Adipose tissue (tissue), 3 donors: Measurements from ENCODE around the gene COL9A2. TPM values are rescaled to one million over a fixed set of nuclear protein-coding genes. Genes with fewer than 3 reads are reported as not detected.
"Not testable (repeated sequence)": the region's sequence is repeated elsewhere in the genome, so short reads cannot be mapped to it uniquely, and the experiment has no call there.

ENCODE experiments used
- H3K27ac ChIP-seq: one replicate; pipeline ENCODE4 v1.5.1; 2013; ENCODE audit warnings: low read depth, low read length
- WGBS, 3 donors: extraction: QIAGEN DNeasy Blood & Tissue Kit; methylation state at CpG; one replicate each; pipeline ENCODE4 v1.1.7; 2013; 5-methylcytosine and 5-hydroxymethylcytosine counted together
- polyA plus RNA-seq, 3 donors: library from polyadenylated mRNA; stranded (reverse); fragments of 200-250 nt; gene quantifications; one replicate each; pipeline ENCODE4 v1.2.3, GENCODE V29; 2013
- donor health status: healthy with polysubstance abuse.
- donor health status: Bipolar disorder and iron deficiency.
- donor health status: healthy.

Gene COL9A2
- polyA plus RNA-seq, result 1 to 10 TPM in 2 of 3 donors, under 1 TPM in 1; 0.91 to 2.8 (median 1.0) TPM

DNA sequence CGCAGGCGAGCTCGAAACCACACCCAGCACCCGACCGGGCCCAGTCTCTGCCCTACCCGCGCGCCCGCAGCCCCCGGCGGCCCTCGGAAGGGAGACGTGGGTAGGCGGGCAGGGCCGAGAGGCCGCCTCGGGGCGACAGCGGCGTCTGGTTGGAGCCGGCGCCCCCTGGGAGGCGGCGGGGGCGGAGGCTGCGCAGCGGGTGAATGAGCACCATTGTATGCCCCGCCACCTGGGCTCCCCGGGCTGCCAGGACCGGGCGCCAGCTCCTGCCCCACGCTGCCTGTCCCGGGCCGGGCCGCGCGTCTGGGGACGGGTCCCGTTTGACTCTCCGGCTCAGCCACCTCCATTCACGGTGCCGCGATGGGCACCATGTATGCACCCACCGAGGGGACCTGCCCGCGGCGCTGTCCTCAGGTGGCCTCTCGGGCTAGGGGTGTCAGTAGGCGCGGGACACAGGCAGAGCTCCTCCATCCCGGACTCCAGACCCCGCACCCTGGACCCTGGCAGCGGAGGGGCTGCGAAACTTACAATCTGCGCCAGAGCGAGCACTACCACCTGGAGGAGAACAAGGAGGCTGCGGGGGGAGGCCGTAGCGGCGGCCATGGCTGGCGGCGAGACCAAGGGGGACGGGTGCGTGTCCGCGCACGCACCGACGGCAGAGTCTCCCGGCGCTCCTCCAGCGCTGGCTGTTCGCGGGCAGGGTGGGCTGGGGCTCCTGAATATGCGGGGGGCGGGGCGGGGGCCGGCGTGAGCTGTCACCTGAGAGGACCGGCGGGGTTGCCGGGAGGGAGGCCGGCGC, at the start of gene COL9A2:
Gene COL9A2 (minus strand): TSS at position 692 of the 799 bp plus-strand sequence. CDS start 89 bp downstream, at position 603.
- H3K27ac ChIP-seq, result no peak within 1 kb of the TSS
- 2 to 3% (median 2%) methylated on average over 59 to 84 of the region's 84 CpGs for WGBS, 3 donors

- 47 to 57% (median 52%) methylated on average over 2 of the region's 2 CpGs for WGBS, 3 donors
Observed at GRCh38 chr1:40363721-40364120, 46.6 kb upstream of the COL9A2 start.

DNA sequence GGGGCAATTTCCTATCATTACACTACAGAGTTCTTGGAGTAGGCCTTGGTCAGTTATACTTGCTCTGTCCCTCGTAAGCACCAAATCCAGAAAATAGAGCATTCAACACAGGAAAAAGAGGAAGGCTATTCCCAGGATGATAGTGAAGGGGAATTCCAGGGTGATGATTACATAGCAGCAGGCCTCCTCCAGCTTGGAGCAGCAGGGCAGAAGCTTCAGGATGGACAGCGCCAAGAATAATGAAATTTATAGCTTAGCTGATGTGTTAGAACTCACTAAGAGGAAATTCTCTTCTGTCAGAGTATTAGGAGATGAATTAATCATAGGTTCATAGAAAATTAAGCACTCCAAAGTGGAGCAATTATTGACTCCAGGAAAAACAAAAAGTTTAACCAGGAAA, 45.6 kb upstream of the COL9A2 start:
- WGBS, 3 donors, result 26 to 66% (median 36%) methylated on average over 2 of the region's 2 CpGs
- no peak overlapping the region for H3K27ac ChIP-seq

More at GRCh38 chr1:40363721-40364120, 46.6 kb upstream of the COL9A2 start:
- no peak overlapping the region for H3K27ac ChIP-seq

DNA sequence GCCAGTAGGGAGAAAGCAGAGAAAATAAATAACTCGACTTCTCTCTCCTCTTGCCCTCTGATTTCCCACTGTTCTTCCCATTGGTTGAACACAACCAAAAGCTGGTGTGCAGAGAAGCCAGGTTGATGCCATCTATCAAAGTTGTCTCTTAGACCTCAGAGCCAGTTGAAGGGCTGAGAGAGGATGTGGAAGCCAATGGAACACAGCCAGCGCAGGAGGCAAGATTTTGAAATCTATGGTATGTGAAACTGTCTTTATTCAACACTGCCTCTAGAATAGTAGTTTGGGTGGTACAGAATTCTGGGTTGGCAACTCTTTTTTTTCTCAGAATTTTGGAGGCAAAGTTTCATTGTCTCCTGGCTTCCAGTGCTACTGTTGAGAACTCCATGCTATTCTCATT, 45.1 kb upstream of the COL9A2 start:
- no peak overlapping the region for H3K27ac ChIP-seq
- 64 to 86% (median 84%) methylated on average over 2 of the region's 2 CpGs for WGBS, 3 donors

DNA sequence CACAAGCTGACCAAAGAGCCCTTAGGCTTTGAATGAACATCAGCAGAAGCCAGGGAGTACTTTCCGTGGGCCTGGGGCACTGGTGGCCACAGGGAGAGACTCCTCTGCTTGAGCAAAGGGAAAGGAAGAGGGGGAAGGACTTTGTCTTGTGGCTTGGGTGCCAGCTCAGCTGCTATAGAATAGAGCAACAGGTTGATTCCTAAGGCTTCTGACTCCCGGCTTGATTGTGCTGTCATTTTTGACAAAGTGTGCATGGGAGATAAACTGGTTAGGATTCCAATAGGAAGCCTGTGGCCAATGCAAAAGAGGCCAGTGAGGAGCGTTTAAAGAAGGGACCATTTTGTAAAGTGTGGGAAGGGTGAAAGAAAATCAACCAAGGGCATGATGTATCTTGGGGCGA, 44.6 kb upstream of the COL9A2 start:
- no peak overlapping the region for H3K27ac ChIP-seq
- WGBS, 3 donors, result 92 to 95% (median 94%) methylated on average over 4 of the region's 4 CpGs

DNA sequence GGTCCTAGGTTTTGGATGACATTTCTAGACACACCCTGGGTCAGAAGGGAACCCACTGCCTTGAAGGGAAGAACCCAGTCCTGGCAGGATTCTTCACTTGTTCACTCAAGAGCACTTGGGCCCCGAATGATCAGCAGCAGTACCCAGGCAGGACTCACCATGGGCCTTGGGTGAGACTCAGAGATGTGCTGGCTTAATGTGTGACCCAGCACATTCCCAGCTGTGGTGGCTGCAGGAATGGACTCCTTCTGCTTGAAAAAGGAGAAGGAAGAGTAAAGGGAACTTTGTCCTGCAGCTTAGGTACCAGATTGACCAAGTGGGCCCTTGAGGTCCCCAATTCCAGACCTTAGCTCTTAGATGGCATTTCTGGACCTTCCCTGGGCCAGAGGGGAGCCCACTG, 44.1 kb upstream of the COL9A2 start:
- no peak overlapping the region for H3K27ac ChIP-seq
- WGBS, 3 donors, result 88 to 97% (median 95%) methylated on average over 1 of the region's 1 CpG

GRCh38 chr1:40360631-40361030, 43.5 kb upstream of the COL9A2 start:
- no peak overlapping the region for H3K27ac ChIP-seq

DNA sequence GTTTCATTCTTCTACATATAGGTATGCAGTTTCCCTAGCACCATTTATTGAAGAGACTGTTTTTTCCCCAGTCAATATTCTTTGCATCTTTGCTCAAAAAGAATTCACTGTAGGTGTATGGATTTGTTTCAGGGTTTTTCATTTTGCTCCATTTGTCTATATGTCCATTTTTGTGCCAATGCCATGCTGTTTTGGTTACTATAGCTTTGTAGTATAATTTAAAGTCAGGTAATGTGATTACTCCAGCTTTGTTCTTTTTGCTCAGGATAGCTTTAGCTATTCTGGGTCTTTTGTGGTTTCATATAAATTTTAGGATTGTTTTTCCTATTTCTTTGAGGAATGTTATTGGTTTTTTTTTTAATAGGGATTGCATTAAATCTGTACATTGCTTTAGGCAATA, 40.5 kb upstream of the COL9A2 start:
- no peak overlapping the region for H3K27ac ChIP-seq

DNA sequence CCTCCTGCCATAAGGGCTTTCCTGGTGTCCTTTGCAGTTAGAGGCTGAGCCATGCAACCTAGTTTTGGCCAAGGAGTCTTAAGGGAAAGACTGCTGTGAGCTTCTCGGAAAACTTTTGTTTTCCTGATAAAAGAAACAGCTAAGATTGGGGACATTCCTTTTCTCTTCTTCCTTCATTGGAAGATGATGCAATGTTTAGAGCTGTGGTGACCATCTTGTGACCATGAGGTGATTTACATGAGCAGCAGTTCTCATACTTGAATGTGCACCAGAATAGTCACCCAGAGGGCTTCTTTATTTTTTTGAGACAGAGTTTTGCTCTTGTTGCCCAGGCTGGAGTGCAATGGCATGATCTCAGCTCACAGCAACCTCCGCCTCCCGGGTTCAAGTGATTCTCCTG, 36.0 kb upstream of the COL9A2 start:
- no peak overlapping the region for H3K27ac ChIP-seq
- 90 to 94% (median 92%) methylated on average over 3 of the region's 3 CpGs for WGBS, 3 donors

- WGBS, 3 donors, result 77 to 82% (median 81%) methylated on average over 3 of the region's 3 CpGs
- H3K27ac ChIP-seq, result no peak overlapping the region
Observed at GRCh38 chr1:40352126-40352525, 35.0 kb upstream of the COL9A2 start.

- no peak overlapping the region for H3K27ac ChIP-seq
- 79 to 86% (median 82%) methylated on average over 2 of the region's 2 CpGs for WGBS, 3 donors
Observed at GRCh38 chr1:40351124-40351523, 34.0 kb upstream of the COL9A2 start.

DNA sequence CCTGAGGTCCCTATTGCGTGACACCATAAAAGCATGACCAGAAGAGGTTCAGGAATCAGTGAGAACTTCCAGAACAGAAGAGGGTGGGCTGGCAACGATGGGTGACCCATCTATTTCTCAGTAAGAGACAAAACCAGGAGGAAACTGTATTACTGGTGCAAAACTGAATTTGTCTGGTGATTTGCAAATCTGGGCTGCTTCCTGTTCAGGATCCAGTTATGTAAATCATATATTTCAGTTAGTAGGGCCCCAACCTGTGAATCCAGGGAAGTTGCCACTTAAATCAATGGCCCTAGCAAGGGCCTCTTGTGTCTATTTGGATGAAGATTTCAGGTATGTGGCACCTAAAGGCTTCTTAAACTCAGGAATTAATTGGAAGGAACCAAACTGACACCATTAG, 33.3 kb upstream of the COL9A2 start:
- 75 to 77% (median 75%) methylated on average over 2 of the region's 2 CpGs for WGBS, 3 donors
- H3K27ac ChIP-seq, result no peak overlapping the region

DNA sequence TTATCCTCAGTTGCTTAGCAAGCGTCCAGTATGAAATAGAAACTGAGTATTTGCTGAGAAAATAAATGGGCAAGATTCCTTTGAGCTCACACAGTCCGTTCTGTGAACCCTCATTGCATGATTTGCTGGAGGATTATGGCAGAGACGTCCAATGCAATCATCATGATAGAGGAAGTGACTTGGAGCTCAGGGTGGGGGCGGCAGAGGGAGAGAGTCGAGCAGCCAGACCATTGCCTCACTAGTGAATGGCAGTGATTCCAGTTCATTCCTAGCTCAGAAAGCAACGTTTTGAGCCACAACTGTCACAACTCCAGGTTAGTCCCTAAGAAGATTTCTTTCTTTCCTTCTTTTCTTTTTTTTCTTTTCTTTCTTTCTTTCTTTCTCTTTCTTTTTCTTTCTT, 27.5 kb upstream of the COL9A2 start:
- H3K27ac ChIP-seq, result no peak overlapping the region
- 8 to 26% (median 14%) methylated on average over 6 of the region's 6 CpGs for WGBS, 3 donors

GRCh38 chr1:40342381-40342717, 25.3 kb upstream of the COL9A2 start:
- H3K27ac ChIP-seq, result not testable (repeated sequence)

GRCh38 chr1:40341491-40342380, 24.6 kb upstream of the COL9A2 start:
- no peak overlapping the region for H3K27ac ChIP-seq
- WGBS, 3 donors, result 63 to 79% (median 67%) methylated on average over 6 of the region's 6 CpGs

More at GRCh38 chr1:40342381-40342717, 25.3 kb upstream of the COL9A2 start:
- WGBS, 3 donors, result 72 to 91% (median 81%) methylated on average over 3 of the region's 3 CpGs

- no peak overlapping the region for H3K27ac ChIP-seq
- WGBS, 3 donors, result 43 to 53% (median 49%) methylated on average over 6 of the region's 6 CpGs
Observed at GRCh38 chr1:40339420-40340323, 22.6 kb upstream of the COL9A2 start.

GRCh38 chr1:40338745-40339419, 21.8 kb upstream of the COL9A2 start:
- 25 to 31% (median 25%) methylated on average over 21 of the region's 21 CpGs for WGBS, 3 donors
- H3K27ac ChIP-seq, result no peak overlapping the region

- WGBS, 3 donors, result 70 to 86% (median 80%) methylated on average over 8 of the region's 8 CpGs
- H3K27ac ChIP-seq, result no peak overlapping the region
Observed at GRCh38 chr1:40337443-40337842, 20.4 kb upstream of the COL9A2 start.
